Kidney capillary endothelial cell (primary cell): ENCODE results near the gene G2E3.
"Not testable (repeated sequence)": the region's sequence is repeated elsewhere in the genome, so short reads cannot be mapped to it uniquely, and the experiment has no call there.

Source experiments
- DNase-seq: peaks from one replicate; pipeline ENCODE4 v3.0.0-alpha.2; 2018; ENCODE audit warnings: low spot score

Gene G2E3

GRCh38 chr14:30603402-30603801 lies 44.4 kb downstream of the G2E3 start:
- DNase-seq, result no peak

GRCh38 chr14:30604696-30605095 lies 45.7 kb downstream of the G2E3 start:
- not testable (repeated sequence) for DNase-seq

DNA sequence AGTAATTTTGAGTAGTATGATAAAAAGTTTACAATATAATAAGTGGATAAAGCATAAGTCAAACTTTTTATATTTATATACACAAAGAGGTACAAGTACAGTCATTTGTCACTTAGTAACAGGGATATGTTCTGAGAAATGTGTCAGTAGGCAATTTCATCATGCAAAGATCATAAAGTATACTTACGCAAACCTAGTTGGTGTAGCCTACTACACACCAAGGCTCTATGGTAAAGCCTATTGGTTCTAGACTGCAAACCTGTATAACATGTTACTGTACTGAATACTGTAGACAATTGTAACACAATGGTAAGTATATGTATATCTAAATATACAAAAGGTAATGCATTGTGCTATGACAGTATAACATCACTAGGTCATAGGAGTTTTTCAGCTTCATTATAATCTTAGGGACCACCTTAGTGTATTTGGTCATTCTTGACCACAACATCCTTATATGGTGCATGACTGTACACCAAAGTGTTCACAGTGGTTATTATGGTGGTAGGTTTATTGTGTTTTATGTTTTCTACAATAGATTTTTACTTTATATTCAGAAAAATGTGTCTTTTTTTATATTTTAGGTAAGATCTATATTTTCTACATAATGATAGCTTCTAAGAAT lies 48.3 kb downstream of the G2E3 start:
- no peak for DNase-seq

DNA sequence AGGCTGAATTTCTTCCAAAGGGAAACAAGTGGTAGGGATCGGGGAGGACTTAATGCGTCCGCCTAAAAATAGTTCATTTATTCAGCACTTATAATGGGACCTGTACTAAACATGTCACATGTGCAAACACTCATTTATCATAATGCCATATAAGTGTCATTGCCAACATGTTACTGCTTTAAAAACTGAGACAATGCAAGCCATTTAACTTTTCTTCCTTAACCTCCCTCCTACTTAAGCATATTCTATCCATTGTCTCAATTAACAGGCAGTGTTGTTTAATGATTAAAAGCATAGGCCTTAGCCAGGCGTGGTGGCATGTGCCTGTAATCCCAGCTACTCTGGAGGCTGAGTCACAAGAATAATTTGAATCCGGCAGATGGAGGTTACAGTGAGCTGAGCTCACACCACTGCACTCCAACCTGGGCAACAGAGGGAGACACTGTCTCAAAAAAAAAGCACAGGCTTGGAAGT lies 49.6 kb downstream of the G2E3 start:
- DNase-seq, result no peak

DNA sequence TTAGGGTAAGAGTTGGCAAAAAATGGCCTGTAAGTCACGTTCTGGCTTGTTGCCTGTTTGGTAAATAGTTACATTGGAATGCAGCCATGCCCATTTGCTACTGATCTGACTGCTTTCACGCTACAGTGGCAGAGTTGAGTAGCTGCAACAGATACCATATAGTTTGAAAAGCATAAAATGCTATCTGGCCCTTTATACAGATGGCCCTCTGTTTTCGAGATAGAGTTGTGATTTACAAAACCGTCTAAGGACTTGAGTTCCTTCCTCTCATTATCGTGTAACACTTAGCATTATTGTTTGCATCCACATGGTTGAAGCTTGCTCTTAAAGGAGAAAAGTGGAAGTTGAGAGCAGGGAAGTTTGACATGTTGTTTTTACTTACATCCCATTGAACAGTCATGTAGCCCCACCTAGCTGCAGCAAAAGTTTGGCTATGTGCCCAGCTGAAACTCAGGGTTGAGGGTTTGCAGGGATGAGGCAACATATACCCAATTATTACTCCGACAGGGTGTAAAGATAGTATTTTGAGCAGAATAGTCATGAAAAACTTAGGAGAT lies 51.9 kb downstream of the G2E3 start:
- no peak for DNase-seq

GRCh38 chr14:30614155-30614554 lies 55.2 kb downstream of the G2E3 start:
- no peak for DNase-seq

GRCh38 chr14:30620178-30620577 lies 61.2 kb downstream of the G2E3 start:
- DNase-seq, result no peak

- no peak for DNase-seq
Observed at GRCh38 chr14:30621354-30621939, 62.5 kb downstream of the G2E3 start.

GRCh38 chr14:30621940-30622830 lies 63.2 kb downstream of the G2E3 start, which contains the start of gene SCFD1:
Gene SCFD1, plus strand, starts transcription at chr14:30622319. Its CDS starts 20 bp downstream, at chr14:30622339.
- DNase-seq, result peak; percentile 91

- no peak for DNase-seq
Observed at GRCh38 chr14:30623412-30624131, 64.6 kb downstream of the G2E3 start.

GRCh38 chr14:30624132-30624423 lies 65.1 kb downstream of the G2E3 start:
- no peak for DNase-seq

DNA sequence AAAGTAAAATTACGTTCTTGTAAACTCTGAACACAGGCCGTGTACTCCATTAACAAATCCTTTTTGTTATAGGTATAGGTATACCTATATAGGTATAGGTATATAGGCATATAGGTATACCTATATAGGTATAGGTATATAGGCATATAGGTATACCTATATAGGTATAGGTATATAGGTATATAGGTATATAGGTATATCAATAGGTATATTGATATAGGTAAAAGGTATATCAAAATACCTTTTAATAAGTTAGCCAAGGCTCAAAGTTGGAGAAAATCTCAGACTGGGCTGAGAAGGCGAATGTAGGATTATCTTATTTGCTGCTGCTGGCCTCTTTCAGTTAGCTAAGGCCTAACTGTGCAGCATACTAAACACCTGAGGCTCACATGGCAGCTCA lies 66.6 kb downstream of the G2E3 start:
- DNase-seq, result no peak

- not testable (repeated sequence) for DNase-seq
Observed at GRCh38 chr14:30629432-30629831, 70.5 kb downstream of the G2E3 start.

- no peak for DNase-seq
Observed at GRCh38 chr14:30630248-30630647, 71.3 kb downstream of the G2E3 start.

DNA sequence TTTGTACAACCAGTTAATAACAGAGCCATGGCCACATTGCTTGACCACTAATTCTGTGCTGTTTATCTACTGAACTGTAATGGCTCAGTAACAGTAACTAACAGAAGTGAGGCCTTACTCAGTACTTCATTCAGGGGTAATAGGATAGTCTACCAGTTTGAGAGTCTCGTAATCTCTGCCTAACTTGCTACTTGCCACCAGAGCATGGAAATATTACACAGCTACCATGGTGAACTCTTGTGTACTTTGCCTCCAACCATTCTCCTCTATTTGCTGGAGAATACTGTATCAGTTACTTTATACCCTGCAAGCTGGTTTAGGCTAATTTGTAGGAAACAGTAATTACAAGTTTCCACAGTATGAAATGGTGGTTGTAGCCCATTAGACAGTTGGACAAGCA lies 73.8 kb downstream of the G2E3 start:
- no peak for DNase-seq

- DNase-seq, result no peak
Observed at GRCh38 chr14:30638926-30639325, 80.0 kb downstream of the G2E3 start.

DNA sequence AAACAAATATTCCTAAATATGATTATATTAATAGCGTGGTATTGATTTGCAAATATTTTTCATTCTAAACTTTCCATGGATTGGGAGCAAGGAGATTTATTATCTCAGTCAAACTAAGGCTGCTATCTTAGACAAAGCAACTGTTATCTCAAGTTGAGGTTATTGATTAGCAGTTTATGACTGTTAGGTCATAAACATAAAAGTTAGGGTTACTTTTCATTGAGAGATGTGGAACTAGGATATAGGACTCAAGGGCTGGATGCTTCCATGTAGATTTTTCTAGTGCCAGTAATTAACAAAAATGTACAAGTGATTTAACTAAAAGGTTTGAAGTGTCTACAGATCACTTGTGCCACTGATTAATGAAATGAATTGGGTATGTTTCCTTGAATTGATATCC lies 82.2 kb downstream of the G2E3 start:
- no peak for DNase-seq

DNA sequence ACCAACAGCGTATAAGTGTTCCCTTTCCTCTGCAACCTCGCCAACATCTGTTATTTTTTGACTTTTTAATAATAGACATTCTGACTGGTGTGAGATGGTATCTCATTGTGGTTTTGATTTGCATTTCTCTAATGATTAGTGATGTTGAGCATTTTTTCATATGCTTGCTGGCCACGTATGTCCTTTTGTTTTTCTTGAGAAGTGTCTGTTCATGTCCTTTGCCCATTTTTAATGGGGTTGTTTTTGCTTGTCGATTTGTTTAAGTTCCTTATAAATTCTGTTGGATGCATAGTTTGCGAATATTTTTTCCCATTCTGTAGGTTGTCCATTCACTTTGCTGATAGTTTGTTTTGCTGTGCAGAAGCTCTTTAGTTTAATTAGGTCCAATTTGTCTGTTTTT lies 85.5 kb downstream of the G2E3 start:
- DNase-seq, result not testable (repeated sequence)

- DNase-seq, result no peak
Observed at GRCh38 chr14:30645600-30645999, 86.6 kb downstream of the G2E3 start.

- DNase-seq, result no peak
Observed at GRCh38 chr14:30648471-30648870, 89.5 kb downstream of the G2E3 start.

GRCh38 chr14:30651937-30652336 lies 93.0 kb downstream of the G2E3 start:
- no peak for DNase-seq

- DNase-seq, result no peak
Observed at GRCh38 chr14:30655124-30655523, 96.2 kb downstream of the G2E3 start.
